Lung (tissue), 12 donors: ENCODE results near the gene YAE1. TPM values are rescaled to one million over a fixed set of nuclear protein-coding genes. Genes with fewer than 3 reads are reported as not detected.
A peak's percentile ranks its signal among the peaks of the same experiment; 100 is the strongest.

Source experiments
- ATAC-seq: fragments of 200-7000 bp; cut with Tn5 transposase; one replicate; pipeline ENCODE4 v1.9.1; 2020; ENCODE audit warnings: moderate number of reproducible peaks; ENCODE audit not compliant: insufficient read depth, low FRiP score
- DNase-seq, 3 donors: peaks; one replicate each; pipeline ENCODE4 v3.0.0-alpha.2; 2013 to 2017
- H3K27ac ChIP-seq, 2 donors: one replicate each; pipeline ENCODE4 v1.5.1; 2013; ENCODE audit warnings: mild to moderate bottlenecking in 2 of 2, moderate library complexity in 2 of 2, control low read depth in 1 of 2, inconsistent platforms in 1 of 2, low read depth in 1 of 2, low read length in 1 of 2
- H3K27me3 ChIP-seq, 3 donors: one replicate each; pipeline ENCODE4 v1.5.1; 2013; ENCODE audit warnings: low read length in 2 of 3; ENCODE audit not compliant: control insufficient read depth in 3 of 3, insufficient read depth in 3 of 3
- H3K36me3 ChIP-seq, 4 donors: one replicate each; pipeline ENCODE4 v1.5.1; 2013; ENCODE audit warnings: low read length in 4 of 4, mild to moderate bottlenecking in 1 of 4, moderate library complexity in 1 of 4; ENCODE audit not compliant: control insufficient read depth in 4 of 4, insufficient read depth in 4 of 4
- H3K4me1 ChIP-seq, 5 donors: one replicate each; pipeline ENCODE4 v1.5.1; 2013; ENCODE audit warnings: low read length in 5 of 5, mild to moderate bottlenecking in 2 of 5, moderate library complexity in 1 of 5; ENCODE audit not compliant: control insufficient read depth in 5 of 5, insufficient read depth in 5 of 5
- H3K4me3 ChIP-seq: one replicate; pipeline ENCODE4 v1.5.1; 2013; ENCODE audit warnings: mild to moderate bottlenecking, control low read depth, moderate library complexity
- H3K9ac ChIP-seq, 2 donors: one replicate each; pipeline ENCODE4 v1.5.1; 2013; ENCODE audit warnings: low read length in 2 of 2, control low read depth in 1 of 2; ENCODE audit not compliant: insufficient read depth in 1 of 2
- H3K9me3 ChIP-seq, 4 donors: one replicate each; pipeline ENCODE4 v1.5.1; 2013; ENCODE audit warnings: low read length in 3 of 4, mild to moderate bottlenecking in 1 of 4, moderate library complexity in 1 of 4; ENCODE audit not compliant: control insufficient read depth in 4 of 4, insufficient read depth in 3 of 4
- WGBS, 2 donors: extraction: QIAGEN DNeasy Blood & Tissue Kit; methylation state at CpG; one replicate each; pipeline ENCODE4 v1.1.7; 2013; 5-methylcytosine and 5-hydroxymethylcytosine counted together
- polyA plus RNA-seq, 2 donors: library from polyadenylated mRNA; stranded (reverse); fragments of 200-250 nt; gene quantifications; one replicate each; pipeline ENCODE4 v1.2.1, GENCODE V29; 2013
- total RNA-seq, 2 donors: library from RNA; depleted of rRNA in 1 of 2; stranded (reverse); fragments of >200 nt in 1 of 2; gene quantifications; one replicate each; pipeline ENCODE4 v1.2.1, GENCODE V29; 2014 to 2021
- TF ChIP-seq, protein P1 (sequence below): IDR thresholded peaks from 2 replicates; pipeline ENCODE4 v1.5.1; 2012; ENCODE audit warnings: mild to moderate bottlenecking; ENCODE audit errors: control extremely low read depth, extremely low read depth
- donor health status: control.
- donor health status: control.
- donor health status: Bipolar disorder and iron deficiency.
- donor health status: healthy.
- donor health status: DM: yes; HTN: yes; CAD: no.

Gene YAE1
- total and polyA plus RNA-seq, 4 donors = 15.4 to 35.0 (median 23.6) TPM

DNA sequence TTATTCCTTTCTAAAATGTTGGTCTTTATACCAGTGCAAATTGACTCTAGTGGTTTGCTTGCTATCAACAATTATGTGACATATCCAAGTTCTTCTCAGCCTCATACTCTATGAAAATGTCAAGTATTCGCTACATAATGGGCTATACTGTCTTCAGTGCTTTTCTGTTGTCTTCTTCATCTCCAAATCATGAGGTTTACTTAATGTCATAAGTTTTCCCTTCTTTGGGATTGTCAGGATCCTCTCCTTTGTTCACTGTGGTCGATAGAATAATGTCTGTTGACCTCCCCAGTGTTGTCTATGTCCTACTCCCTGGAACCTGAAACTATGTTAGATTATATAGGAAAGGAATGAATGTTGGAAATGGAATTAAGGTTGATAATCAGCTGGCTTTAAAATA, 40.7 kb downstream of the YAE1 start:
- TF ChIP-seq, protein P1, sequence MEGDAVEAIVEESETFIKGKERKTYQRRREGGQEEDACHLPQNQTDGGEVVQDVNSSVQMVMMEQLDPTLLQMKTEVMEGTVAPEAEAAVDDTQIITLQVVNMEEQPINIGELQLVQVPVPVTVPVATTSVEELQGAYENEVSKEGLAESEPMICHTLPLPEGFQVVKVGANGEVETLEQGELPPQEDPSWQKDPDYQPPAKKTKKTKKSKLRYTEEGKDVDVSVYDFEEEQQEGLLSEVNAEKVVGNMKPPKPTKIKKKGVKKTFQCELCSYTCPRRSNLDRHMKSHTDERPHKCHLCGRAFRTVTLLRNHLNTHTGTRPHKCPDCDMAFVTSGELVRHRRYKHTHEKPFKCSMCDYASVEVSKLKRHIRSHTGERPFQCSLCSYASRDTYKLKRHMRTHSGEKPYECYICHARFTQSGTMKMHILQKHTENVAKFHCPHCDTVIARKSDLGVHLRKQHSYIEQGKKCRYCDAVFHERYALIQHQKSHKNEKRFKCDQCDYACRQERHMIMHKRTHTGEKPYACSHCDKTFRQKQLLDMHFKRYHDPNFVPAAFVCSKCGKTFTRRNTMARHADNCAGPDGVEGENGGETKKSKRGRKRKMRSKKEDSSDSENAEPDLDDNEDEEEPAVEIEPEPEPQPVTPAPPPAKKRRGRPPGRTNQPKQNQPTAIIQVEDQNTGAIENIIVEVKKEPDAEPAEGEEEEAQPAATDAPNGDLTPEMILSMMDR = no peak
- H3K9me3 ChIP-seq = no peaks in the 10 kb centered on the region
- DNase-seq = no peak
- no peak overlapping the region for H3K9ac ChIP-seq
- H3K36me3 ChIP-seq = no peaks in the 10 kb centered on the region
- 89 to 90% methylated on average over 2 of the region's 2 CpGs for WGBS, 2 donors
- H3K4me3 ChIP-seq = no peak overlapping the region
- no peaks in the 10 kb centered on the region for H3K27me3 ChIP-seq
- H3K27ac ChIP-seq = no peak overlapping the region
- no peak for ATAC-seq
- peaks cover 0 to 26% (median 3%) of the 10 kb centered on the region in 5 donors for H3K4me1 ChIP-seq

DNA sequence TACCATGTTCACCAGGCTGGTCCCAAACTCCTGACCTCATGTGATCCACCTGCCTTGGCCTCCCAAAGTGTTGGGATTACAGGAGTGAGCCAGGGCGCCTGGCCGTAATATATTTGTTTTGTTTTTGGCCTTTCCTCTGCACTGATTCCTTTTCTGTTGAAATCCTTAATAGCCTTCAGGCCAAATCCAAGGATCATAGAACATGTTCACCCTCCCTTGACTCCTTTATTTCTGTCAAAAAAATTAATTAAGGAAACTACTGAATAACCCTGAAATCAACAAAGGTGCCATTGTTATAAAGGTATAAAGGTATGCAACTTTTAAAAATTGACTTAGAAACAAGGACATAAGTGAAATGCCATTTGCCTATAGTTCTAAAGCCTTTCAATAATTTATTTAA, 41.7 kb downstream of the YAE1 start:
- 92 to 94% methylated on average over 2 of the region's 2 CpGs for WGBS, 2 donors
- H3K27me3 ChIP-seq = no peaks in the 10 kb centered on the region
- H3K36me3 ChIP-seq = no peaks in the 10 kb centered on the region
- H3K4me3 ChIP-seq = no peak overlapping the region
- no peak overlapping the region for H3K27ac ChIP-seq
- peaks cover 0 to 26% (median 3%) of the 10 kb centered on the region in 5 donors for H3K4me1 ChIP-seq
- TF ChIP-seq, protein P1 = no peak
- no peaks in the 10 kb centered on the region for H3K9me3 ChIP-seq
- ATAC-seq (no peak), DNase-seq (no peak)
- no peak overlapping the region for H3K9ac ChIP-seq

DNA sequence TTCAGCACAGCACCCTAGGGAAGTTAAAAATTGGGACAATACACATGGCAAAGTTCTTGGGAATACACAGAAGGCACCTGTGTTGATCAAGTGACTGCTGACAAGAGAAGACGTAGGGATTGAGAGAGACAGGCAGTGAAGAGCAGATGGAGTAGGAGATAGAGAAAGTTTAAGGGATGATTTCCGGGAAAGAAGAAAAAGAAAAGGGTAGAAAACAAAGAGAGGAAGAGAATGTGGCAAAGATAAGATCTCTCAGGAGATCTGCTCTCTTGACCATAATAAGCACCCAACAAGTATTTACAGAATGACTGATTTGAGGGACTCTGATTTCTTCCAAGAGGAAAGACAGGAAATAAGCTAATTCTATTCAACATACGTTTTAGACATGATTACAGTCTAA, 42.1 kb downstream of the YAE1 start:
- TF ChIP-seq, protein P1 = no peak
- Histone ChIP-seq H3K36me3 (no peaks in the 10 kb centered on the region), H3K9me3 (no peaks in the 10 kb centered on the region), H3K4me3 (no peak overlapping the region), H3K27ac (no peak overlapping the region), H3K4me1 (peaks cover 0 to 26% (median 3%) of the 10 kb centered on the region in 5 donors), H3K27me3 (no peaks in the 10 kb centered on the region), H3K9ac (no peak overlapping the region)
- no peak for ATAC-seq
- peak in 1 of 3 donors; percentile 12 for DNase-seq
- WGBS, 2 donors = 22 to 51% methylated on average over 3 of the region's 3 CpGs
